ENCODE data around the gene OR5B21. TPM values are rescaled to one million over a fixed set of nuclear protein-coding genes. Genes with fewer than 3 reads are reported as not detected.

Gene OR5B21
- total RNA-seq, 1 experiment from 2014 or later: not detected

GRCh38 chr11:58507355-58507754 lies 550 bp downstream of the OR5B21 start:
- H3K4me1 ChIP-seq (replicated peaks): no peaks in the 10 kb centered on the region
- 0 out of 2 replicates have a peak, but pooled peaks cover 2% of the 10 kb centered on the region for H3K27me3 ChIP-seq (replicated peaks)
- no peak for DNase-seq (ENCODE audit: low read depth in 1 of 2, low spot score in 2 of 2)
- no peaks in the 10 kb centered on the region for H3K36me3 ChIP-seq
- H3K9me3 ChIP-seq (replicated peaks): no peaks in the 10 kb centered on the region
- H3K4me3 ChIP-seq: no peak overlapping the region
- H3K27ac ChIP-seq: no peak overlapping the region

- no peaks in the 10 kb centered on the region for H3K36me3 ChIP-seq
- no peak for DNase-seq (ENCODE audit: low read depth in 1 of 2, low spot score in 2 of 2)
- 0 out of 2 replicates have a peak, but pooled peaks cover 2% of the 10 kb centered on the region for H3K27me3 ChIP-seq (replicated peaks)
- no peak overlapping the region for H3K4me3 ChIP-seq
- H3K27ac ChIP-seq: no peak overlapping the region
- H3K4me1 ChIP-seq (replicated peaks): no peaks in the 10 kb centered on the region
- no peaks in the 10 kb centered on the region for H3K9me3 ChIP-seq (replicated peaks)
Observed at GRCh38 chr11:58506935-58507334, 970 bp downstream of the OR5B21 start.

GRCh38 chr11:58505849-58506248 lies 2.1 kb downstream of the OR5B21 start:
- 0 out of 2 replicates have a peak, but pooled peaks cover 2% of the 10 kb centered on the region for H3K27me3 ChIP-seq (replicated peaks)
- no peak overlapping the region for H3K4me3 ChIP-seq
- no peak overlapping the region for H3K27ac ChIP-seq
- H3K9me3 ChIP-seq (replicated peaks): no peaks in the 10 kb centered on the region
- no peak for DNase-seq (ENCODE audit: low read depth in 1 of 2, low spot score in 2 of 2)
- no peaks in the 10 kb centered on the region for H3K4me1 ChIP-seq (replicated peaks)
- H3K36me3 ChIP-seq: no peaks in the 10 kb centered on the region

- Histone ChIP-seq H3K27ac (no peak overlapping the region), H3K27me3 (replicated peaks) (0 out of 2 replicates have a peak, but pooled peaks cover 2% of the 10 kb centered on the region), H3K4me3 (no peak overlapping the region), H3K36me3 (no peaks in the 10 kb centered on the region), H3K9me3 (replicated peaks) (no peaks in the 10 kb centered on the region), H3K4me1 (replicated peaks) (no peaks in the 10 kb centered on the region)
- no peak for DNase-seq (ENCODE audit: low read depth in 1 of 2, low spot score in 2 of 2)
Observed at GRCh38 chr11:58504232-58504631, 3.7 kb downstream of the OR5B21 start.

- Histone ChIP-seq H3K27me3 (replicated peaks) (0 out of 2 replicates have a peak, but pooled peaks cover 2% of the 10 kb centered on the region), H3K36me3 (no peaks in the 10 kb centered on the region), H3K9me3 (replicated peaks) (no peaks in the 10 kb centered on the region), H3K4me3 (no peak overlapping the region), H3K4me1 (replicated peaks) (no peaks in the 10 kb centered on the region), H3K27ac (no peak overlapping the region)
- DNase-seq (ENCODE audit: low read depth in 1 of 2, low spot score in 2 of 2): no peak
Observed at GRCh38 chr11:58503361-58503856, 4.5 kb downstream of the OR5B21 start.

GRCh38 chr11:58502004-58502403 lies 5.9 kb downstream of the OR5B21 start:
- no peak for DNase-seq (ENCODE audit: low read depth in 1 of 2, low spot score in 2 of 2)
- Histone ChIP-seq H3K4me1 (replicated peaks) (no peaks in the 10 kb centered on the region), H3K36me3 (no peaks in the 10 kb centered on the region), H3K27ac (no peak overlapping the region), H3K9me3 (replicated peaks) (no peaks in the 10 kb centered on the region), H3K27me3 (replicated peaks) (0 out of 2 replicates have a peak, but pooled peaks cover 2% of the 10 kb centered on the region), H3K4me3 (no peak overlapping the region)

GRCh38 chr11:58498464-58498863 lies 9.4 kb downstream of the OR5B21 start:
- 0 out of 2 replicates have a peak, but pooled peaks cover 5% of the 10 kb centered on the region for H3K27me3 ChIP-seq (replicated peaks)
- H3K9me3 ChIP-seq (replicated peaks): no peaks in the 10 kb centered on the region
- no peak for DNase-seq (ENCODE audit: low read depth in 1 of 2, low spot score in 2 of 2)
- H3K4me1 ChIP-seq (replicated peaks): peaks cover 6% of the 10 kb centered on the region
- H3K36me3 ChIP-seq: no peaks in the 10 kb centered on the region
- H3K27ac ChIP-seq: no peak overlapping the region
- H3K4me3 ChIP-seq: no peak overlapping the region

- H3K9me3 ChIP-seq (replicated peaks): no peaks in the 10 kb centered on the region
- DNase-seq (ENCODE audit: low read depth in 1 of 2, low spot score in 2 of 2): no peak
- H3K36me3 ChIP-seq: no peaks in the 10 kb centered on the region
- 0 out of 2 replicates have a peak, but pooled peaks cover 4% of the 10 kb centered on the region for H3K27me3 ChIP-seq (replicated peaks)
- no peak overlapping the region for H3K27ac ChIP-seq
- H3K4me3 ChIP-seq: no peak overlapping the region
- H3K4me1 ChIP-seq (replicated peaks): peaks cover 6% of the 10 kb centered on the region
Observed at GRCh38 chr11:58497951-58498350, 10.0 kb downstream of the OR5B21 start.

GRCh38 chr11:58495906-58496305 lies 12.0 kb downstream of the OR5B21 start:
- Histone ChIP-seq H3K36me3 (no peaks in the 10 kb centered on the region), H3K27ac (no peak overlapping the region), H3K4me3 (no peak overlapping the region), H3K9me3 (replicated peaks) (no peaks in the 10 kb centered on the region), H3K4me1 (replicated peaks) (peaks cover 6% of the 10 kb centered on the region), H3K27me3 (replicated peaks) (0 out of 2 replicates have a peak, but pooled peaks cover 3% of the 10 kb centered on the region)
- no peak for DNase-seq (ENCODE audit: low read depth in 1 of 2, low spot score in 2 of 2)

- Histone ChIP-seq H3K36me3 (no peaks in the 10 kb centered on the region), H3K27me3 (replicated peaks) (0 out of 2 replicates have a peak, but pooled peaks cover 3% of the 10 kb centered on the region), H3K4me1 (replicated peaks) (peaks cover 6% of the 10 kb centered on the region), H3K9me3 (replicated peaks) (no peaks in the 10 kb centered on the region), H3K27ac (no peak overlapping the region), H3K4me3 (no peak overlapping the region)
- DNase-seq (ENCODE audit: low read depth in 1 of 2, low spot score in 2 of 2): no peak
Observed at GRCh38 chr11:58494101-58494500, 13.8 kb downstream of the OR5B21 start.

GRCh38 chr11:58493676-58494075 lies 14.2 kb downstream of the OR5B21 start:
- Histone ChIP-seq H3K27ac (no peak overlapping the region), H3K27me3 (replicated peaks) (0 out of 2 replicates have a peak, but pooled peaks cover 3% of the 10 kb centered on the region), H3K9me3 (replicated peaks) (no peaks in the 10 kb centered on the region), H3K36me3 (no peaks in the 10 kb centered on the region), H3K4me3 (no peak overlapping the region), H3K4me1 (replicated peaks) (peaks cover 6% of the 10 kb centered on the region)
- DNase-seq (ENCODE audit: low read depth in 1 of 2, low spot score in 2 of 2): no peak

GRCh38 chr11:58490827-58491226 lies 17.1 kb downstream of the OR5B21 start:
- H3K27ac ChIP-seq: no peak overlapping the region
- no peaks in the 10 kb centered on the region for H3K27me3 ChIP-seq (replicated peaks)
- no peaks in the 10 kb centered on the region for H3K9me3 ChIP-seq (replicated peaks)
- DNase-seq (ENCODE audit: low read depth in 1 of 2, low spot score in 2 of 2): no peak
- no peaks in the 10 kb centered on the region for H3K36me3 ChIP-seq
- H3K4me3 ChIP-seq: no peak overlapping the region
- peaks cover 6% of the 10 kb centered on the region for H3K4me1 ChIP-seq (replicated peaks)

- no peaks in the 10 kb centered on the region for H3K4me1 ChIP-seq (replicated peaks)
- no peaks in the 10 kb centered on the region for H3K36me3 ChIP-seq
- H3K4me3 ChIP-seq: no peak overlapping the region
- no peak for DNase-seq (ENCODE audit: low read depth in 1 of 2, low spot score in 2 of 2)
- H3K27ac ChIP-seq: no peak overlapping the region
- H3K27me3 ChIP-seq (replicated peaks): no peaks in the 10 kb centered on the region
- H3K9me3 ChIP-seq (replicated peaks): no peaks in the 10 kb centered on the region
Observed at GRCh38 chr11:58487170-58487569, 20.7 kb downstream of the OR5B21 start.

- H3K36me3 ChIP-seq: no peaks in the 10 kb centered on the region
- H3K4me1 ChIP-seq (replicated peaks): no peaks in the 10 kb centered on the region
- H3K4me3 ChIP-seq: no peak overlapping the region
- DNase-seq (ENCODE audit: low read depth in 1 of 2, low spot score in 2 of 2): no peak
- no peaks in the 10 kb centered on the region for H3K9me3 ChIP-seq (replicated peaks)
- no peak overlapping the region for H3K27ac ChIP-seq
- no peaks in the 10 kb centered on the region for H3K27me3 ChIP-seq (replicated peaks)
Observed at GRCh38 chr11:58485961-58486360, 21.9 kb downstream of the OR5B21 start.

GRCh38 chr11:58471892-58472291 lies 36.0 kb downstream of the OR5B21 start:
- H3K27ac ChIP-seq: no peak overlapping the region
- no peak for DNase-seq (ENCODE audit: low read depth in 1 of 2, low spot score in 2 of 2)
- no peaks in the 10 kb centered on the region for H3K36me3 ChIP-seq
- H3K27me3 ChIP-seq (replicated peaks): no peaks in the 10 kb centered on the region
- H3K4me1 ChIP-seq (replicated peaks): no peaks in the 10 kb centered on the region
- H3K4me3 ChIP-seq: no peak overlapping the region
- H3K9me3 ChIP-seq (replicated peaks): 0 out of 2 replicates have a peak, but pooled peaks cover 4% of the 10 kb centered on the region
